GM21367 (cell line): ENCODE results near the gene ABCC10.

Source experiments
- ATAC-seq: cut with Tn5 transposase; IDR thresholded peaks from one replicate; pipeline ENCODE4 v1.9.1; 2021; ENCODE audit not compliant: unreplicated experiment

The ABCC10 gene

GRCh38 chr6:43468748-43469681, 41.7 kb downstream of the ABCC10 start:
- no peak for ATAC-seq

GRCh38 chr6:43469947-43470346, 42.6 kb downstream of the ABCC10 start:
- no peak for ATAC-seq

DNA sequence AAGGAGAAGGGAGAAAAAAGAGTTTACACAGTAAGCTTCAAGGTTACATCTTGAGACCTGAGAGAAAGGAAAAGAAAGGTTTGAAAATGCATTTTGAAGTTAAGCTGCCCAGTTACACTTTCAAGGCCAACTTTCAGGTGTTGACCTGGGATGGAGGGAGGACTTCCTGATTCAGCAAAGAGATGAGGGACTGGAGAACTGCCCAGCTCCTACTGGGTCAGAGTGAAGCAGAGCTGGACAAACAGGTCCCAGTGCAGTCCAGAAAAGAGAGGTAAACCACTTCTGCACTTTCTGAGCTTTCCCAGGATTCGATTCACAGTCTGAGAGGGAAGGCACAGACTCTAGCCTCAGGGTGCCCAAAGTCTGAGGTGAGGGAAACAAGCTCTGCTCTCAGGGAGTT, 44.1 kb downstream of the ABCC10 start:
- no peak for ATAC-seq

GRCh38 chr6:43472515-43472914, 45.2 kb downstream of the ABCC10 start:
- no peak for ATAC-seq

DNA sequence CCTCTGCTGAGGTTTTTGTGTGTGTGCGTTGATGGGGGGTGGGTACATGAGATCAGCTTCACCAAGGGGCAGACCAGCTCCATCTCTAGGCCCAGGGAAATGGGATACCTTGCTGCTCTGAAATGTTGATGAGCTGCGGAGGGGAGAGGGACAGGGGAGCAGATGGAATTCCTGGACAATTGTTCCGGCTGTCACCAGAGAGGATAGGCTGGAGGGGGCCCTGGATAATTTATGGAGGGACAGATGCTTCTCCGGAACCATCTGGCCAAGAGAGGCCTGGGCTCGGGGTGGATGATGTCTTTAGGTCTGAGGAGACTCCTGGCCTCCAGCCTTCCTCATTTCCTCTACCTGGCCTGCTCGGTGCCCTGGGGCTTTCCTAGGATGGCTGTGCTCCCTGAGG, 48.2 kb downstream of the ABCC10 start:
- ATAC-seq = no peak

- no peak for ATAC-seq
These were observed 49.4 kb downstream of the ABCC10 start for GRCh38 chr6:43476746-43477145.

DNA sequence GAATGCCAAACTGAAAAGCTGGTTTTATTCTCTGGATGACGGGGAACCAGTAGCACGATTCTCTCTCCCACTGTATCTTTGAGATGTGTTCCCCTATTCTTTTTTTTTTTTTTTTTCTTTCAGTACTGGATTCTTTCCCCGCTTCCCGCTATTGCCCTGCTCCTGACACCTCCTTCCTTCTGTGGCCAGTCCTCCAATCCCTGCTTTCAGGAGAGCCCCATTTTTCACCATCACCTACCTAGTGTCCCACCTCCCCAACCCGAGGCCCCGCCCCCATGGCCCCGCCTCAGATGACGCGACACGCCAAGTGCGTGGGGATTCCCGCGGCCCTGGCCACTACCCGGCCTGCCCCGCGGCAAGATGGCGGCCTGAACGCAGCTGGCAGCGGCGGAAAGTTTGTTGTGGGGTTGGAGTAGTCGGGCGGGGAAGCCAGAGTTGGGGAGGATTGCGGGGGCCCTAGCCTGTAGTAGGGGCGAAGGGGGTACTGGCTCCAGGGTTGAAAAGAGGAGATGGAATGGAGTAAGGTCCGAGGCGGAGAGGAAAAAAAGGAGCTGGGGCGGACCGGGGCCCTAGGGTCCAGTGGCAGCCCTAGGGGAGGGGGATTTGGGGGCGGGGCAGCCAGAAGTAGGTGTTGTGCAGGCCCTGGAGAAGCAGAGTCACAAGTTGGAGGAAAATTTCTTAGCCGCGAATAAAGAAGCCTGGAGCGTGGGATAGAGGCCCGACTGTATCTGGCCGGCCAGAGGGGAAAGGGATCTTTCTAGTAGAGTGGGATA, 50.1 kb downstream of the ABCC10 start, which contains the start of gene TJAP1:
TSS of gene TJAP1 (plus strand) at position 336 of the 773 bp plus-strand sequence. CDS start 21,432 bp downstream, outside the sequence.
- ATAC-seq = peak; percentile 92

- no peak for ATAC-seq
These were observed 50.6 kb downstream of the ABCC10 start for GRCh38 chr6:43478008-43478372.

DNA sequence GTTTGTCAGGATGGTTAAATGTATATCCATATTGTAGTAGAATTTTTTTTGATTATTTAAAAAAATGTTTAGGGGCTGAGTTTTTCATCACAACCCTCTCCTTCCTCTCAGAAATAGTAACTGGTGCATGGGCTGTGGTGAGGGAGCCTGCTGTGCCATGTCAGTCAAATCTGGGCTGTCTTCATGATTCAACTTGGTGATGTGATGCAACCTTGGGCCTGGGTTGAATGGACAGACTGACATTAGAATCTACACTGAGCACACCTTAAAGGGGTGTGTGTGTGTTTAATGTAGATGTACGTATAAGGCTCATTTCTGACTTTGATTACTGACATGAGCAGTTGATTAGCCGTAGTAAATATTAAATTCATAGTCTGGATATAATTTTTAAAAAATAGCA, 53.7 kb downstream of the ABCC10 start:
- ATAC-seq = no peak

DNA sequence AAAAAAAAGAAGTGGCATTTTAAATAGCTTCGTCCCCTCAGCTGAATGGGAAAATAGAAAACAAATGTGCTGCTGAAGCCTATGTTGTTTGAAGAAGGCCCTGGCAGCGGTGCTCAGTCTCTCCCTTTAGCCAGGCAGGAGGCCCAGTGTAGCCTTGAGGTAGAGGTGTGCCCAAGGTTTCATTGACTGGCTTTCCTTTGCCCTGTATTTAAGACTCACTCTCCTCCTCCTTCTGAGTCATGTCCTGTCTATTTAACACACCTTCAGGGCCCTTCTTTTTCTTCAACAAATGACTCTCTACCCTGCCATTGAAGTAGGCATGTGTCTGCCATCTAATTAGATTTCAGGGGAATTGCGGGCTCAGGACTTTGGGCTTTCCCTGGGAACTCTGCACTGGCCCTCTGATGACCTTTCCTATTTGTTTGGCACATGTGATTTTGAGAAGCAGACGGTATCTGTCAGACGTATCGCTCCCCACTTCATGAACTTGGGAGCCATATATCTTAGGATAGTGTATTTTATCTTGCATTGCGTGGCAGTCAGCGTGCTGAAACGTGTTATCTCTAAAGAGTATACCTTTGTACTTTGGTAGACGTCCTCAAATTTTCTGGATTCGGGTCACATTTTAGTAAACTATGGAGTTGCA, 54.4 kb downstream of the ABCC10 start:
- no peak for ATAC-seq

GRCh38 chr6:43488667-43489276, 61.4 kb downstream of the ABCC10 start:
- no peak for ATAC-seq

DNA sequence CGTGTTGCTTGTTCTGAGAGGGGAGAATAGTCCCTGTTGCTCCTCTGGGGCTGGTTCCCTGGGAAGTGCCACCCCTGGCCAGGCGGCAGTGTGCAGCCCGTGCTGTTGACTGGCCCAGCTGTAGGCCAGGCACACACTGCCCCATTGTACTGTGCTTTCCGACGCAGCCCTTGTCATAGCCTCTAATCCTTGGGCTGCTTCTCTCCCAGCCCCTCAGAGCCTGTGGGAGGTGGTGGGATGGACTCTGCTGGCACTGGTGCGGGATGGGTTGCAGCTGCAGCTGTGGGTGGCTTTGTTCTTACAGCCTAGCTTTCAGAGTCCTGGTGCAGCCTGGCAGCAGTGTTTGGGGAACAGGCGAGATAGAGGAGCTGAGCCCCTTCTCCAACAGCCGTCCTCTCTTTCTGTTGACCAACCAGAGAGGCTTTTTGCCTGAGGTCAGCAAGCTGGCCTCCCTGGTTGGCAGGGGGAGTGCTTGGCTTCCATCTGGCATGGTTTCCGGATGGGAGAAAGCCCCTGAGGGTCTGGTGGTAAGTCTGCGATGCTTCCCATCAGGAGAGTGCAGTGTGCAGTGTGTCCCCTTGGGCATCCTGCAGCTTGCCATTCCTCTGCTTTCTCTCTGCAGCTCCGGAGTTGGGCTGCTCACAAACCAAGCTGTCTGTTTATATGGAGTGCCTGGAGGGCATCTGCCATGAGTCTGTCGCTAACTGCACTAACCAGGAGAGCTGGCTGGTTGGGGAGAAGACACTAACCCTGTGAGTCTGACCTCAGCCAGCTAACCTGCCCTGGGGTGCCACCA, 62.1 kb downstream of the ABCC10 start:
- no peak for ATAC-seq

DNA sequence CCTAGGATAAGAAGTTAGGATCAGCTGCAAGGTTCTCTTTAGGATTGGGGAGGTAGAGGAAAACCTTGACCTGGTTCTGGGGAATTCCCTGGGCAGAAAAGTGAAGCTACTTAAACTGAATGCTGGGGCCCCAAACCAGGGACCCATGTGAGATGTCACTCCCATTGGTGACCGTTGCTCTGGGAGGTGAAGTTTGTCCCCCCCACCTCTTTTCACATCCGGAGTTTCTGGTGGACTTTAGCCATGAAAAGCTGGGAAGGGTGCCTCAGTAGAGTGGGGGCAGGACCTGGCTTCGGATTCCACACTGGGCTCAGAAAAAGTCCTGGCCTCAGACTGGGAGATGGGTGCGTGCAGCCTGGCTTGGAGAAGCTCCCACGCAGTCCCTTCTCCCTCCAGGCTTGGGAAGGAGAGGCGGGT, 63.2 kb downstream of the ABCC10 start:
- ATAC-seq = no peak

DNA sequence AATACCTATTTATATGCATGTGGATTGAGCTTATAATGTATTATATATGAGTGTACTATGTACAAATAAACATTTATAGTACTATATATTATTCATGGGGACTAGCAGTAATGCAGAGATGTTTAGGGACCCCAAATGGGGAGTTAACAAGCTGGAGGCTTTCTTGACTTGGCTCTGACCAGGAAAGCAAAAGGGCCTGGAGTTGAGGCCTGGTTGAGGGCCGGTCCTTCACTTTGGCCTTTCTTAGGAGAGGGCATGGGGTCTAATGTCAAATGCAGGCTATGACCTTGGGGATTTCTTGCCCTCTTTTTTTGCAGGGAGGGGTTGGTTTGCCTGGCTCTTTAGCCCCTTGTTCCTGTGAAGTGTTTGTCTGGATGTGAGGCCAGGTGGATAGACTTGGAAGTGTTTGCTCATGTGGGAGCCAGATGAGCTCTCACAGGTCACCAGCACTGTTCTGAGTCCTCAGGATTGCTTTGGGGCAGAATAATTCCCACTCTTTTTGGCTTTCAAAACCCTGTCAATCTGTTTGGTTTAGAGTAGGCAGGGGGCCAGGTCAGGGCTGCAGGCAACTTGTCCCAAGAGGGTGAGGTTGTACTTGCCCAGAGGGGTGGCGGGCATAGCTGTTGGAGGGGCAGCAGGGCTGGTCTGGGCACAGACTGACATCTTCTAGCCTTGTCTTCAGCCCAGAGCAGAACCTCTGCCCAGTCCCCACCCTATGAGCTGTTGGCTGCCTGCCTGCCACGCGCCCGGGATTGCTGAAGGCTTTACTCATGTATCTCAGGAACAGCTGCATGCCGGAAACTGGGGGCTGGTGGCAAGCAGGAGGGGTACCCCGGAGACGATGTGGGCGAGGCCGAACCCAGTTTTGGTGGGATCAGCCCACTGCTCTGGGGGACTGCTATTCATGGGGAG, 64.7 kb downstream of the ABCC10 start:
- no peak for ATAC-seq

- ATAC-seq = no peak
These were observed 65.3 kb downstream of the ABCC10 start for GRCh38 chr6:43492673-43493072.

DNA sequence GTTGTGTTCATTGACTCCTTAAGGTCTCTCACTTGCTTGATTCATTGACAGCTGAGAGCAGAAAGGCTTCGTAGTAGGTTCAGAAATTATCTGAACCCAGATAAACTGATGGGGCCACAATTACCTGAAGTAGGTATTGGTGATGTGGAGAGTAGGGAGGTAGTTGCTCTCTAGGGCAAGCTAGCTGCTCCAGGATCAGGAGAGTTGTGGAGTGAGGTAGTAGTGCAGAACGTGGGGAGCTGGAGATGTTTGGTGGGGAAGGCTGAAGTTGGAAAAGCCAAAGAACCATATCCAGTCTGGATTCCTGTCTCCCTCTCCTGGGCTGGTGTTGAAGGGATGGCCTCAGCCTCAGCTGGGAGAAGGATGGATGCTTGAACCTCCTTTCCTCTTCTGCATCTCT, 65.9 kb downstream of the ABCC10 start:
- no peak for ATAC-seq

GRCh38 chr6:43493833-43494232, 66.5 kb downstream of the ABCC10 start:
- ATAC-seq = no peak

- ATAC-seq = no peak
These were observed 67.0 kb downstream of the ABCC10 start for GRCh38 chr6:43494321-43494720.

GRCh38 chr6:43494766-43495165, 67.4 kb downstream of the ABCC10 start:
- ATAC-seq = no peak
